GM19238 (cell line): ENCODE data around the gene GDI1.
"Not testable (repeated sequence)": the region's sequence is repeated elsewhere in the genome, so short reads cannot be mapped to it uniquely, and the experiment has no call there.

Experiments
- DNase-seq: peaks from one replicate; pipeline ENCODE4 v3.0.0; 2011; ENCODE audit warnings: low spot score; ENCODE audit not compliant: insufficient read length

Gene GDI1

GRCh38 chrX:154436983-154437752, at the start of gene GDI1:
TSS of gene GDI1 (plus strand) at chrX:154437154. CDS start at chrX:154437255, 101 bp downstream.
- DNase-seq = no peak

DNA sequence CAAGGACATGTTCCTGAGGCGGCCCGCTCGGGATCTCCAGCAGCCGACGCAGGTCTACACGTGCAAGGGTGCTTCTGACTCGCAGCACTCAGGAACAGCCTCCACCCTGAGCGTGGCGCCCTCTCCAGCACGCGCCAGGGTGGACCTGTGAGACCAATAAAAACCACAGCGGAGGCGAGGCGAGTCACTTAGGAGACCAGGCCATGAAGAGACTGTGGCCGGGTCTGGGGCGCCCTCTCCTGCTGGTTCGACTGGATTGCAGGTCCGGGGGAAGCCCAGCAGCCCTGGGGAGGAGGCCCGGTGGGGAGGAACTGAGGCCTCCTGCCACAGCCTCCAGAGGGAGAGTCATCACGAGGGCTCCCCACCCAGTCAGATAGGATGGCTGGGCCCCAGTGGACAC, 48.9 kb upstream of the GDI1 start:
- not testable (repeated sequence) for DNase-seq

DNA sequence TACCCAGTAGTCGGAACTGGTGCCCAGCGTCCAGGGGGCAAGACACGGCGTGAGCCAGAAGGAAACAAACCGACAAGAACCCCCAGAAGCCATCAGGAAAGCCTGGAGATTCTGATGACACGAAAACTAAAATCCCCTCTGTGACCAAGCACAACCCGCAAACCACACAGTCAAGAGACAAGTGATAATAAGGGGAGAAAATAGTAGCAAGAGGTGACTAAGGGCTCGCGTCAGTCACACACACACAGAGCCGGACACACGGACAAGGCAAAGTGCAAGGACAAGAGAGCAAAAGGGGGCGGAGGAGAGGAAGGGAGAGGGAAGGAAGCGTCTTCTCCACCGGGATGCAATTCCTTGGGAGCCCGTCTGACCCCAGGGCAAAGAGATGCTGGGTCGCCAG, 48.3 kb upstream of the GDI1 start:
- not testable (repeated sequence) for DNase-seq

- not testable (repeated sequence) for DNase-seq
Measured at GRCh38 chrX:154389812-154390747, 46.9 kb upstream of the GDI1 start.

GRCh38 chrX:154396363-154396762, 40.6 kb upstream of the GDI1 start:
- DNase-seq = not testable (repeated sequence)

GRCh38 chrX:154396973-154397887, 39.7 kb upstream of the GDI1 start:
- peak; percentile 63 for DNase-seq

- DNase-seq = peak; percentile 87
Measured at GRCh38 chrX:154397888-154398667, 38.9 kb upstream of the GDI1 start, which contains the start of gene RPL10. TSS of gene RPL10 (plus strand) at chrX:154398377. CDS start at chrX:154398520, 143 bp downstream.

- DNase-seq = no peak
Measured at GRCh38 chrX:154398668-154399526, 38.1 kb upstream of the GDI1 start.

GRCh38 chrX:154399527-154400368, 37.2 kb upstream of the GDI1 start:
- DNase-seq = no peak

- not testable (repeated sequence) for DNase-seq
Measured at GRCh38 chrX:154400369-154400817, 36.6 kb upstream of the GDI1 start.

DNA sequence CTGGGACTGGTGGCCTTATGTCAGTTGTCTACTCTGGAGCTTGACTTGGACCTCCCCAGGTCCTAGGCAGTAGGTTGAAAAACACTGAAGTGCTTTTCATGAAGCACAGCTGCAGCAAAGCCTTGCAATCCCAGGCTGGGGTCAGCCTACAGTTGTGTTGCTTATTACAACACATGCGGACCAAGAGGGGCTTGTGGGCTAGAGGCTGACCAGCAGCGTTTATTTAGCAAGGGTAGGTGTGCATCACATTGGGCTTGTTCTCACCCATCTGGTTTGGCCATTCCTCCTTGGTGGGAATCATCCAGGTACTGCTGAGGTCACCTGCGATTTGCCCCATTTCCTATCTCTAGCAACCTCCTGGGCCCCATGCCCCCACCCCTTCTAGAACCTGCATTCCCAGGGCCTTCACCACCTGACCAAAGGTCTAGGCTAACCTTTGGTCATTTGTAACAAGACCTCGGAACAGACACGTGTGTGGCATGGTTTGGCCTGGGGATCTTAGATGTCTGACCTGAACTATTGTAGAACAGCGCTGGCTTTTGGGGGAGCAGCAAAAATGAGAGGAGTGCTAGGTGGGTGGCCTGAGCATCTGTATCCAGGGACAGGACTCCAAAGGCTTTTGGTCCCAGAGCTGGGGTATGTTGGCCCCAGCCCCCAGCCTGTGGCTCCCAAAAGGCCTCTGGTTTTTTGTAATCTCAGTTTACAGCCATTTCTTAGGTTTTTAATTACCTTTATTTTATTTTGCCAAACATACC, 35.7 kb upstream of the GDI1 start:
- DNase-seq = no peak

GRCh38 chrX:154401918-154402621, 34.9 kb upstream of the GDI1 start:
- DNase-seq = no peak

- DNase-seq = no peak
Measured at GRCh38 chrX:154402622-154403127, 34.3 kb upstream of the GDI1 start.

DNA sequence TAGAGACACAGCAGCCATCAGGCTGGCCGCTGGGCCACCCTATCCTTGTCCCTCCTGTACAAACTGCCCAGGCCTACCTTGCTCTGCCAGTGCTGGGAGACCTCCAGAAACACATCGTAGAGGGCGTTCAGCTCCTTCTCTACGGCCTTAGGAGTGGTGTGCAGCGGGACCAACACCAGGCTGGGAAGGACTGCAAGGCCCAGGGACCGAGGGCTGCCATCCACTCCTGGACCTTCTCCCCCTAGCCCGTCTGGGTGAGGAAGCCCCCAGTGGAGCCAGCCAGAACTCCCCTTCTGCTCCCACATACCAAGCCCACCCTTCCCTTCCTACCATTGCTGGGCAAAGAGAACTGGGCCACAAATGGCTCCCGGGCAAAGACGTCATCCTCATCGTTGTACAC, 33.8 kb upstream of the GDI1 start:
- DNase-seq = no peak

GRCh38 chrX:154403858-154404257, 33.1 kb upstream of the GDI1 start:
- no peak for DNase-seq

DNA sequence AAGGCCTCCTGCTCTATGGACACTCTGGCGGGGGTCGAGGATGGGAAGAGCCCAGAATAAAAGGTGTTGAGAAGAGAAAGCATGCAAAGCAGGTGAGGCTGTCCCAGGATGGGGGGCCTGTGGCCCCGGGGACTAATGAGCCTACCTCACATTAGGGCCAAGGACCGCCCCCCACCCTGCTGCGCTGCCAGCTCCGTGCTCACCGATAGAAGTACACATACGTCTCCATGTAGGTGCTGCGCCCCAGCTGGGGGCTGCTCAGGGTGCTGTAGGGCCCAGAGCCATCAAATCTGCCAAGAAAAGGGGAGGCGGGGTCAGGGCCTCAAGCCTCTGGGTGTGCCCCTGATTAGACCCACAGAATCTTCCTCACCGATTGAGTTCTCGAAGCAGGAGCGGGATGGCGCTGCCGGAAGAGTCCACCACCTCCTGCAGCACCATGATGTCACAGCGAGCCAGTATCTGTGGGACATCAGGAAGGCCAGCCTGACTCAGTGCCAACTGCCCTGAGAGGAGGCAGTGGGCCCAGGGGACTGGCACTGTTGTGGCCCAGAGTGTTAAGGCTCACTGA, 32.2 kb upstream of the GDI1 start:
- no peak for DNase-seq
